Measurements from ENCODE around the gene SRF.

SRF gene

DNA sequence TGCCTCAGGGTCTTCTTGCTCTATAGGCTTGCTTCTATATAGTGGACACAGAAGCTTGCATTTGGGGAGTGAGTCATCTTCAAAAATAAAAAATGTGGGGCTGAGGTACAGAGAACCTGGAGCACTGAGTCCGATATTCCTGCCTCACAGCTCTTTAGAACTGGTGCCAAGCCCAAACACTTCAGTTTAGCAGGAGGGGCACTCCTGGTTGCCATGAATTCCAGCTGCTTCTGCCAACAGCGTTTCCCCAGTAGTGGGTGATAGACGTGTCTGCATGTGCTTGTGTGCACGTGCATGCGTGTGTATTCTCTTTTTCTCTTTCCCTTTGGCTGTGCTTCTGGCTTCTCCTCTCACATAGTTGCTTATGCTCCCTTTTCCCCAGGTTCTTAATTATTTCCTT, 46.3 kb downstream of the SRF start:
- H3K4me1 ChIP-seq (ENCODE audit: control insufficient read depth, insufficient read depth, low read length): no peaks in the 10 kb centered on the region
- H3K9ac ChIP-seq (ENCODE audit: low read length): no peak overlapping the region
- H3K27ac ChIP-seq (ENCODE audit: low read depth, low read length): no peak overlapping the region
- no peak overlapping the region for H3K4me3 ChIP-seq (ENCODE audit: low read depth, low read length)
- H3K9me3 ChIP-seq (ENCODE audit: control insufficient read depth, insufficient read depth, low read depth, low read length): no peaks in the 10 kb centered on the region
- no peaks in the 10 kb centered on the region for H3K27me3 ChIP-seq (ENCODE audit: control insufficient read depth, insufficient read depth, low read length)
- peaks cover 8% of the 10 kb centered on the region for H3K36me3 ChIP-seq (ENCODE audit: control insufficient read depth, insufficient read depth, low read length)

DNA sequence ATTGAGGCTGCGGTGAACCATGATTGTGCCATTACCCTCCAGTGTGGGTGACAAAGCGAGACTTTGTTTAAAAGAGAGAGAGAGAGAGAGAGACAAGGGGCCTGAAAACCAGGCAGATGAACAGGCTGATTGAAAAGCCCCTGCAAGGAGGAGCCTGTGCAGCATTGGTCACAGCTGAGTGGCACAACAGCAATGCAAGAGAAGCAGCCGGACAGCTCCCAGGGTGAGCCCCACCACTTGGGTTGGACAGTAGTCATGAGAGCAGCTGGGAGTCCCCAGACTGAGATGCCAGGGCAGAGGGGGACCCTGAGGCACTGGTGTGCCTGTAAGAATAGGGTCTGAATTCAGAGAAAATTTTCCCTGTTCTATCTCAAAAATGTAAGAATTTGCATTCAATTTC, 48.0 kb downstream of the SRF start:
- Histone ChIP-seq H3K4me3 (ENCODE audit: low read depth, low read length) (no peak overlapping the region), H3K36me3 (ENCODE audit: control insufficient read depth, insufficient read depth, low read length) (peaks cover 23% of the 10 kb centered on the region), H3K9ac (ENCODE audit: low read length) (no peak overlapping the region), H3K27ac (ENCODE audit: low read depth, low read length) (no peak overlapping the region), H3K9me3 (ENCODE audit: control insufficient read depth, insufficient read depth, low read depth, low read length) (no peaks in the 10 kb centered on the region), H3K27me3 (ENCODE audit: control insufficient read depth, insufficient read depth, low read length) (no peaks in the 10 kb centered on the region), H3K4me1 (ENCODE audit: control insufficient read depth, insufficient read depth, low read length) (no peaks in the 10 kb centered on the region; the same call in 1 of the 2 replicates)

DNA sequence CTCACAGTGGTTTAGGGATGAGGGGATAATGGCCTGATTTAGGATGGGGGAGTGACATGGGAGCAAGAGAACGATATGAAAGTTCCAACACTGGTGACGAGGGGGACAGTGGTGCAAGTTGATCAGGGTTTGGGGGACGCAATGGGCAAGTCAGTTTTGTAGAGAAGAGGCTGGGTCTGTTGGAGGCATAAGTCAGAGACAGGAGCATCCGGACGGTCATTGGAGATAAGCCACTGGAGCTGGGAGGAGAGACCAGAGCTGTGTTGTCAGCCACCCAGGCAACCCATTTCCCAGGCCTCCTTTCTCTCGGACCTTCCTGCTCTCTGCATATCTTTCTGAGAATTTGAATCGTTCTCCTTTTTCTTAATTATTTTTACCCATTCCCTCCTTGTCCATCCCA, 48.7 kb downstream of the SRF start:
- peaks cover 25% of the 10 kb centered on the region for H3K36me3 ChIP-seq (ENCODE audit: control insufficient read depth, insufficient read depth, low read length)
- H3K9me3 ChIP-seq (ENCODE audit: control insufficient read depth, insufficient read depth, low read depth, low read length): no peaks in the 10 kb centered on the region
- H3K9ac ChIP-seq (ENCODE audit: low read length): no peak overlapping the region

GRCh38 chr6:43220439-43220951, 49.4 kb downstream of the SRF start:
- peaks cover 27% of the 10 kb centered on the region for H3K36me3 ChIP-seq (ENCODE audit: control insufficient read depth, insufficient read depth, low read length)
- no peak overlapping the region for H3K4me3 ChIP-seq (ENCODE audit: low read depth, low read length)
- no peaks in the 10 kb centered on the region for H3K9me3 ChIP-seq (ENCODE audit: control insufficient read depth, insufficient read depth, low read depth, low read length)
- H3K9ac ChIP-seq (ENCODE audit: low read length): no peak overlapping the region
- H3K27me3 ChIP-seq (ENCODE audit: control insufficient read depth, insufficient read depth, low read length): no peaks in the 10 kb centered on the region
- H3K4me1 ChIP-seq (ENCODE audit: control insufficient read depth, insufficient read depth, low read length): no peaks in the 10 kb centered on the region; the same call in 1 of the 2 replicates
- no peak overlapping the region for H3K27ac ChIP-seq (ENCODE audit: low read depth, low read length)

More for the DNA sequence above, 48.7 kb downstream of the SRF start:
- Histone ChIP-seq H3K27me3 (ENCODE audit: control insufficient read depth, insufficient read depth, low read length) (no peaks in the 10 kb centered on the region), H3K27ac (ENCODE audit: low read depth, low read length) (no peak overlapping the region), H3K4me1 (ENCODE audit: control insufficient read depth, insufficient read depth, low read length) (no peaks in the 10 kb centered on the region; the same call in 1 of the 2 replicates), H3K4me3 (ENCODE audit: low read depth, low read length) (no peak overlapping the region)

DNA sequence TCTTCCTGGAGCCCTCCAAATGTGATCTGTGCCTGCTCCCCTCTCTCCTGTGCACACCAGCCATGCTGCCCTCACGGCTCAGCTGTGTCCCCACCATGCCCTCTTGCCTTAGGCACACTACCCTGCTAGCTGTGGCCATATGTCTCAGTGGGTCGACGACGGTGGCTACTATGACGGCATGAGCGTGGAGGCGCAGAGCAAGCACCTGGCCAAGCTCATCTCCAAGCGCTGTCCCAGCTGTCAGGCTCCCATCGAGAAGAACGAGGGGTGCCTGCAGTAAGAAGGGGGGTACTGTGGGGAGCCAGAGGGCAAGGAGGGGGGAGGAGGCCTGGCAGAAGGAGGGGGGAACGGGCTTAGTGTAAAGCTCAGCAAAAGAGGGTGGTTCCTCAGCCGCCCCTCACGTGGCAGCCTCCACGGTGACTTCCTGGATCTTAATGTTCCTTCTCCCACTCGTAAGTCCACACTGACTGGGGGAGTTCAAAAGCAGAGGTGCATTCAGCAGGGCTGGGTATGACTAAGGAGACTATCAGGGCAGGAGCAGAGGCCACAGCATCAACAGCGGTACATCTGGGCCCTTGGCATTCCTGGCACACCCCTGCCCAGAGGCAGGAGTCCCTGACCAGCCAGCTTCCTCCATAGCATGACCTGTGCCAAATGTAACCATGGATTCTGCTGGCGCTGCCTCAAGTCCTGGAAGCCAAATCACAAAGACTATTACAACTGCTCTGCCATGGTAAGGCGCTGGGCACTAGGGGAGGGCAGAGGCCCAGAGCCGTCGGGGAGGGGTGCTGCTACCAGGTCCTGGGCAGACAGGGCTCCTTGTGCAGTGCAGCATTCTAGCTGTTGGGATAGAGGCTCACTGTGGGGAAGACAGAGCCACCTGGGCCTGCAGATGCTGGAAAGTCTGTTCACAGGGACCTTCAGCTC, 50.2 kb downstream of the SRF start:
- H3K4me1 ChIP-seq (ENCODE audit: control insufficient read depth, insufficient read depth, low read length): no peaks in the 10 kb centered on the region; the same call in 1 of the 2 replicates
- H3K27ac ChIP-seq (ENCODE audit: low read depth, low read length): no peak overlapping the region
- H3K9ac ChIP-seq (ENCODE audit: low read length): no peak overlapping the region
- H3K9me3 ChIP-seq (ENCODE audit: control insufficient read depth, insufficient read depth, low read depth, low read length): no peaks in the 10 kb centered on the region
- peaks cover 35% of the 10 kb centered on the region for H3K36me3 ChIP-seq (ENCODE audit: control insufficient read depth, insufficient read depth, low read length)
- no peaks in the 10 kb centered on the region for H3K27me3 ChIP-seq (ENCODE audit: control insufficient read depth, insufficient read depth, low read length)
- H3K4me3 ChIP-seq (ENCODE audit: low read depth, low read length): no peak overlapping the region

GRCh38 chr6:43222418-43223059, 51.5 kb downstream of the SRF start:
- H3K4me1 ChIP-seq (ENCODE audit: control insufficient read depth, insufficient read depth, low read length): no peaks in the 10 kb centered on the region; the same call in 1 of the 2 replicates
- no peak overlapping the region for H3K4me3 ChIP-seq (ENCODE audit: low read depth, low read length)
- H3K36me3 ChIP-seq (ENCODE audit: control insufficient read depth, insufficient read depth, low read length): peaks cover 37% of the 10 kb centered on the region
- no peaks in the 10 kb centered on the region for H3K9me3 ChIP-seq (ENCODE audit: control insufficient read depth, insufficient read depth, low read depth, low read length)
- no peaks in the 10 kb centered on the region for H3K27me3 ChIP-seq (ENCODE audit: control insufficient read depth, insufficient read depth, low read length)
- H3K27ac ChIP-seq (ENCODE audit: low read depth, low read length): no peak overlapping the region
- H3K9ac ChIP-seq (ENCODE audit: low read length): no peak overlapping the region

GRCh38 chr6:43223175-43223574, 52.1 kb downstream of the SRF start:
- no peaks in the 10 kb centered on the region for H3K9me3 ChIP-seq (ENCODE audit: control insufficient read depth, insufficient read depth, low read depth, low read length)
- H3K27ac ChIP-seq (ENCODE audit: low read depth, low read length): no peak overlapping the region
- peaks cover 37% of the 10 kb centered on the region for H3K36me3 ChIP-seq (ENCODE audit: control insufficient read depth, insufficient read depth, low read length)
- no peak overlapping the region for H3K4me3 ChIP-seq (ENCODE audit: low read depth, low read length)
- no peaks in the 10 kb centered on the region for H3K27me3 ChIP-seq (ENCODE audit: control insufficient read depth, insufficient read depth, low read length)
- H3K9ac ChIP-seq (ENCODE audit: low read length): no peak overlapping the region
- H3K4me1 ChIP-seq (ENCODE audit: control insufficient read depth, insufficient read depth, low read length): no peaks in the 10 kb centered on the region; the same call in 1 of the 2 replicates

DNA sequence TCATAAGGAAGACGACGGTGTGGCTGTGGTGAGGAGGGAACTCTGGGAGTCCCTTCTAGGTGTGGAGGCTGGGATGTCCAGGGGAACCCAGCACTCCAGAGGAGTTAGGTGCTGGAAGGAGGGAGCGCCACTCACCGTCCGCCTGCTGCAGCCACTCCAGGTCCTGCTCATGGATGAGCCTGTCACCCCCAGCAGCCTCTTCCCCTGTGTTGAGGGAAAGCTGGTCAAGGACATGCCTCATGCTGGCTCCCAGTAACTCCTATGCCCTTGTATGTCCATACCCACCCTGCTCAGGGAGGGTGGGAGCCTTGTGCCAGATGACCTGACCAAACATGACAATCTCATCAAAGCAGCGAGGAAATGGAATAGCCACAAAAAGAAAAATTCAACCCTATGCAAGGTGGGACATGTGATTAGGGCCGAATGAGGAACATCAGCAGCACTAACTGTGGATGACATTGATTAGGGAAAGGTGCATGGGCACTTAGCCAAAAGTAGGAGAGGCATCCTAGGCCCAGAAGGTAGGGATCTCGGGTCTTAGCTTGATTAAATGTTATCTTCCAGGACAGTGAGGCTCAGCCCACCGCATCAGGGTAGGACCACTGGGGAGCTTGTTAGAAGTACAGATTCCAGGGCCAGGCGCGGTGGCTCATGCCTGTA, 55.3 kb downstream of the SRF start:
- H3K9ac ChIP-seq (ENCODE audit: low read length): no peak overlapping the region
- no peak overlapping the region for H3K27ac ChIP-seq (ENCODE audit: low read depth, low read length)
- H3K9me3 ChIP-seq (ENCODE audit: control insufficient read depth, insufficient read depth, low read depth, low read length): no peaks in the 10 kb centered on the region
- H3K4me1 ChIP-seq (ENCODE audit: control insufficient read depth, insufficient read depth, low read length): peaks cover 7% of the 10 kb centered on the region; the same call in 1 of the 2 replicates
- H3K36me3 ChIP-seq (ENCODE audit: control insufficient read depth, insufficient read depth, low read length): peaks cover 29% of the 10 kb centered on the region
- peaks cover 20% of the 10 kb centered on the region for H3K27me3 ChIP-seq (ENCODE audit: control insufficient read depth, insufficient read depth, low read length)
- no peak overlapping the region for H3K4me3 ChIP-seq (ENCODE audit: low read depth, low read length)

GRCh38 chr6:43228951-43229802, 58.1 kb downstream of the SRF start, which contains the start of gene DNPH1:
Gene DNPH1, minus strand, starts transcription at chr6:43229481. Its CDS starts 25 bp downstream, at chr6:43229456.
- Histone ChIP-seq H3K4me1 (ENCODE audit: control insufficient read depth, insufficient read depth, low read length) (peaks cover 7% of the 10 kb centered on the region; the same call in 1 of the 2 replicates), H3K4me3 (ENCODE audit: low read depth, low read length) (peak within 1 kb of the TSS; percentile 71), H3K9me3 (ENCODE audit: control insufficient read depth, insufficient read depth, low read depth, low read length) (no peaks in the 10 kb centered on the region), H3K27me3 (ENCODE audit: control insufficient read depth, insufficient read depth, low read length) (peaks cover 34% of the 10 kb centered on the region), H3K36me3 (ENCODE audit: control insufficient read depth, insufficient read depth, low read length) (peaks cover 14% of the 10 kb centered on the region), H3K27ac (ENCODE audit: low read depth, low read length) (no peak within 1 kb of the TSS), H3K9ac (ENCODE audit: low read length) (peak within 1 kb of the TSS; percentile 72)
